PC-9 (cell line): ENCODE results near the gene BICC1.

Experiments
- CTCF ChIP-seq: fragments of 200-600 bp; sonication (generic); conservative IDR thresholded peaks from 2 replicates; pipeline ENCODE4 v1.6.1; 2017; ENCODE audit warnings: mixed run types, antibody characterized with exemption, mild to moderate bottlenecking, moderate library complexity
- EZH2 ChIP-seq: fragments of 200-600 bp; sonication (generic); IDR thresholded peaks from 2 replicates; pipeline ENCODE4 v1.8.0; 2017; ENCODE audit warnings: antibody characterized with exemption, low read depth

DNA sequence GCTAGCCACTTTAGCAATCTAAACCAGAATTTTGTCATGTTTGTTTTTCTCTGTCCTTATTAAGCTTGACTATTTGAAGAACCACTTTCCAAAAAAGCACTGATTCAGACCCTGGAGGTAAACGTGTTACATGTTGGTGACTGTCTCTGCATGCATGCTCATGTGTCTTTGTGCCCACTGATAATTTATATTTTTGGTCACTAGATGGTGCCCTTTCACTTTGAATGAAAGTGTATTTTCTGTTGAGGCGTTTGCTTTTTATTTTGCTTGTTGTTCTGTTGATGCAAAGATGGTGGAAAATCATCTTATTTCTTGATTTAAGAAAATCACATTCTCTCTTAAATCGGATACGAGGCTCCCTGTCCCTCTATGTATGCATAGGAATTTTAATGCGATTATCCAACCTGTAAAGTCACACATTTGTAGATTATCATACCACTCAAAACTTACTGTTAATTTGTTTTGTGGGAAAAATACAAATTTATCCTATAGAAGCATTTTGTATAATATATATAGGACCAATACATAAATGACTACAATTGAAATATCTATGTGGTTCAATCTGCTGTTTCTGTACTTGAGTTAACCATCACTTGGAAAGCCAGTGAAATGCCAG is 269.3 kb downstream of the BICC1 start:
- TF ChIP-seq CTCF, result peak; percentile 84
- no peak for TF ChIP-seq EZH2
